Progenitor cell of endocrine pancreas (in vitro differentiated cells): ENCODE results near the gene CSTF2. TPM values are rescaled to one million over a fixed set of nuclear protein-coding genes. Genes with fewer than 3 reads are reported as not detected.
"Not testable (repeated sequence)": the region's sequence is repeated elsewhere in the genome, so short reads cannot be mapped to it uniquely, and the experiment has no call there.

Source experiments
- DNase-seq: peaks from one replicate; pipeline ENCODE4 v3.0.0; 2021; ENCODE audit warnings: low spot score; ENCODE audit not compliant: unreplicated experiment
- H3K27ac Mint-ChIP-seq: 2 replicates; pipeline ENCODE4 v1.8.0; 2021; ENCODE audit warnings: mild to moderate bottlenecking, moderate library complexity, mixed read lengths
- H3K27me3 Mint-ChIP-seq: 2 replicates; pipeline ENCODE4 v1.8.0; 2021; ENCODE audit warnings: mixed read lengths
- H3K36me3 Mint-ChIP-seq: 2 replicates; pipeline ENCODE4 v1.8.0; 2022; ENCODE audit warnings: mixed read lengths; ENCODE audit not compliant: insufficient read depth
- H3K4me1 Mint-ChIP-seq: 2 replicates; pipeline ENCODE4 v1.8.0; 2021; ENCODE audit warnings: low read depth, mixed read lengths
- H3K4me3 Mint-ChIP-seq: 2 replicates; pipeline ENCODE4 v1.8.0; 2021; ENCODE audit warnings: low read depth, mild to moderate bottlenecking, moderate library complexity, mixed read lengths
- H3K9me3 Mint-ChIP-seq: 2 replicates; pipeline ENCODE4 v1.8.0; 2021; ENCODE audit warnings: low read depth, mixed read lengths
- long read RNA-seq: library from polyadenylated mRNA; unstranded; transcript quantifications from one replicate; pipeline ENCODE4 v2.0.0, GENCODE V29; 2020
- total RNA-seq: library from RNA; stranded (reverse); gene quantifications from 2 replicates; pipeline ENCODE4 v1.2.1, GENCODE V29; 2021
- TF ChIP-seq, protein P1 (sequence below): fragments of 200-600 bp; sonication (generic); IDR thresholded peaks from one replicate; pipeline ENCODE4 v1.5.0; 2021; ENCODE audit warnings: antibody characterized with exemption, mild to moderate bottlenecking; ENCODE audit not compliant: unreplicated experiment

CSTF2 gene, protein sequence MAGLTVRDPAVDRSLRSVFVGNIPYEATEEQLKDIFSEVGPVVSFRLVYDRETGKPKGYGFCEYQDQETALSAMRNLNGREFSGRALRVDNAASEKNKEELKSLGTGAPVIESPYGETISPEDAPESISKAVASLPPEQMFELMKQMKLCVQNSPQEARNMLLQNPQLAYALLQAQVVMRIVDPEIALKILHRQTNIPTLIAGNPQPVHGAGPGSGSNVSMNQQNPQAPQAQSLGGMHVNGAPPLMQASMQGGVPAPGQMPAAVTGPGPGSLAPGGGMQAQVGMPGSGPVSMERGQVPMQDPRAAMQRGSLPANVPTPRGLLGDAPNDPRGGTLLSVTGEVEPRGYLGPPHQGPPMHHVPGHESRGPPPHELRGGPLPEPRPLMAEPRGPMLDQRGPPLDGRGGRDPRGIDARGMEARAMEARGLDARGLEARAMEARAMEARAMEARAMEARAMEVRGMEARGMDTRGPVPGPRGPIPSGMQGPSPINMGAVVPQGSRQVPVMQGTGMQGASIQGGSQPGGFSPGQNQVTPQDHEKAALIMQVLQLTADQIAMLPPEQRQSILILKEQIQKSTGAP
- 20.2 and 22.7 TPM in 2 replicates for total RNA-seq
- long read RNA-seq, transcript CSTF2-201 (14 exons, 1,958 nt), result major isoform, 129 of 143 reads
- long read RNA-seq, partial matches to known transcripts, result 5 of 143 reads
- long read RNA-seq, other reads (novel, unspliced or antisense), result 7 of 143 reads

DNA sequence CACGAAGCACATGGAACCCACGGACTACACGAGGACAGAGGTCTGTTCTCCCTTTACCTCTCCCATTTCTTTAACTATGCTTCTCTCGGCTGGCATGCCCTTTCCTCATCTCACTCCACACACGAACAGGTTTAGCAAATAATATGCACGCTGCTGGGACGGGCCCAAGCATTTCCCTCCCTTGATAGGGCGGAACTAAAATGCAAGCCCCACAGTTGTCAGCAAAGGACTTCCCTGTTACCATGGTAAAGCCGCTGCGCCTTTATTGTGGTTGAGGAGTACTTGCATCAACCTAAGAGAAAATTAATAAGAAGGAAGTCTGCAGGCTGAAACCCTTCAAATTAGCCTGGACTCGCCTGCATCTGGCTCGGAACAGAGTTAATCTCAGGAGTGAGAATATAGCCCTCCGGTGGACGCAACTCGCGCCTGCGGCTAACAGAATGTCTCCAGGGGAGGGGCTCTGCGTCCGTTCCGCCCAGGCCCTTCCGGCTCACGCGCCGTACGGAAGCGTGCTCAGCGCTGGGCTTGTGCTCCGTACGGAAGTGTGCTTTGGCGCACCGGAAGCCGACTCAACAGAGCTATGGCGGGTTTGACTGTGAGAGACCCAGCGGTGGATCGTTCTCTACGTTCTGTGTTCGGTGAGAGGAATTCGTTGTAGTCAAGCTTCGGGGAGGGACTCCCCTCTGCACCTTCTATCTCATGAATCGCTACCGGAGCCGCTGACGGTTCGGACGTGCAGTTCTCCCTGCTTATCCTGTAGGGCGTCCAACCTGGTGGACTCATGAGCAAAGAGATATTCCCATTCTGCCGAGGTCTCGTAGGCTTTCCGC lies at the start of gene CSTF2:
TSS of gene CSTF2 (plus strand) at position 555 of the 830 bp plus-strand sequence. CDS start at position 581, 26 bp downstream.
- H3K27ac Mint-ChIP-seq, result peak within 1 kb of the TSS; percentile 84
- H3K9me3 Mint-ChIP-seq, result peaks cover 11% of the 10 kb centered on the region
- H3K27me3 Mint-ChIP-seq, result no peaks in the 10 kb centered on the region
- H3K4me1 Mint-ChIP-seq, result no peaks in the 10 kb centered on the region
- peak within 1 kb of the TSS; percentile 88 for H3K4me3 Mint-ChIP-seq
- peaks cover 6% of the 10 kb centered on the region for H3K36me3 Mint-ChIP-seq
- TF ChIP-seq, protein P1, sequence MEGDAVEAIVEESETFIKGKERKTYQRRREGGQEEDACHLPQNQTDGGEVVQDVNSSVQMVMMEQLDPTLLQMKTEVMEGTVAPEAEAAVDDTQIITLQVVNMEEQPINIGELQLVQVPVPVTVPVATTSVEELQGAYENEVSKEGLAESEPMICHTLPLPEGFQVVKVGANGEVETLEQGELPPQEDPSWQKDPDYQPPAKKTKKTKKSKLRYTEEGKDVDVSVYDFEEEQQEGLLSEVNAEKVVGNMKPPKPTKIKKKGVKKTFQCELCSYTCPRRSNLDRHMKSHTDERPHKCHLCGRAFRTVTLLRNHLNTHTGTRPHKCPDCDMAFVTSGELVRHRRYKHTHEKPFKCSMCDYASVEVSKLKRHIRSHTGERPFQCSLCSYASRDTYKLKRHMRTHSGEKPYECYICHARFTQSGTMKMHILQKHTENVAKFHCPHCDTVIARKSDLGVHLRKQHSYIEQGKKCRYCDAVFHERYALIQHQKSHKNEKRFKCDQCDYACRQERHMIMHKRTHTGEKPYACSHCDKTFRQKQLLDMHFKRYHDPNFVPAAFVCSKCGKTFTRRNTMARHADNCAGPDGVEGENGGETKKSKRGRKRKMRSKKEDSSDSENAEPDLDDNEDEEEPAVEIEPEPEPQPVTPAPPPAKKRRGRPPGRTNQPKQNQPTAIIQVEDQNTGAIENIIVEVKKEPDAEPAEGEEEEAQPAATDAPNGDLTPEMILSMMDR, result peak; percentile 36
- DNase-seq, result peak; percentile 57

DNA sequence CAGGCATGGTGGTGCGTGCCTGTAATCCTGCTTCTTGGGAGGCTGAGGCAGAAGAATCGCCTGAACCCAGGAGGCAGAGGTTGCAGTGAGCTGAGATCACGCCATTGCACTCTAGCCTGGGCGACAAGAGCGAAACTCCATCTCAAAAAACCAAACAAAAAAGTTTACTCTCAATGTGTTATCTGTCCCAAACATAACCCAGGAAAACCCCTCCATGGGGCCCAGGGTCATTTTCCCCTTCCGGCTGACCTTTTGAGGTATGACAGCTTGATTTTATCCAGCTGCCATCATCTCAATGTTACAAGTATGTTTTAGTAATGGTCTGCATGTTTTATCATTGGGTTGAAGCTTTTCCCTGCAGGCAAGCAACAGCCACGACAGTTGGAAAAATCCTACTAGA lies 23.8 kb upstream of the CSTF2 start:
- H3K27me3 Mint-ChIP-seq, H3K36me3 Mint-ChIP-seq, H3K27ac Mint-ChIP-seq, H3K4me1 Mint-ChIP-seq, H3K4me3 Mint-ChIP-seq, DNase-seq: not testable (repeated sequence)
- peaks cover 20% of the 10 kb centered on the region for H3K9me3 Mint-ChIP-seq

DNA sequence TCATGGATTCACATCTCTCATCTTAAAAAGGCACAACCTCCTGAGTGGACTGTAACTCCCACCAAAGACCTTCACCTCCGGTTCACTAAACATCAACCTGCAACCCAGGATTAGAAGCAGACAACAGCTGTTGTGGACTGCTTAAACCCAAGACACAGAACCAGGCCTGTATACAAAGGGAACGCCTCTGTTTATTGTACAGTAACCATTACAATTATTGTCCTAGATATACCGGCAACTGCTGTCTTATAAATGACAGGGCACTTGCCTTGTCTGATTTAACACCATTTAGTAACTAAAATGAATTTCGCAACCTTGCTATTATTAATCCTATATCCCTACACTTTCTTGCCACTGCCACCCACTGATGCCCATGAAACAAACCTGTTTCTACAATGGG lies 22.8 kb upstream of the CSTF2 start:
- no peaks in the 10 kb centered on the region for H3K36me3 Mint-ChIP-seq
- H3K9me3 Mint-ChIP-seq, result peaks cover 20% of the 10 kb centered on the region
- H3K27me3 Mint-ChIP-seq, result no peaks in the 10 kb centered on the region
- H3K27ac Mint-ChIP-seq, result no peak overlapping the region
- DNase-seq, result no peak
- TF ChIP-seq, protein P1, result no peak
- no peaks in the 10 kb centered on the region for H3K4me1 Mint-ChIP-seq
- H3K4me3 Mint-ChIP-seq, result no peak overlapping the region

DNA sequence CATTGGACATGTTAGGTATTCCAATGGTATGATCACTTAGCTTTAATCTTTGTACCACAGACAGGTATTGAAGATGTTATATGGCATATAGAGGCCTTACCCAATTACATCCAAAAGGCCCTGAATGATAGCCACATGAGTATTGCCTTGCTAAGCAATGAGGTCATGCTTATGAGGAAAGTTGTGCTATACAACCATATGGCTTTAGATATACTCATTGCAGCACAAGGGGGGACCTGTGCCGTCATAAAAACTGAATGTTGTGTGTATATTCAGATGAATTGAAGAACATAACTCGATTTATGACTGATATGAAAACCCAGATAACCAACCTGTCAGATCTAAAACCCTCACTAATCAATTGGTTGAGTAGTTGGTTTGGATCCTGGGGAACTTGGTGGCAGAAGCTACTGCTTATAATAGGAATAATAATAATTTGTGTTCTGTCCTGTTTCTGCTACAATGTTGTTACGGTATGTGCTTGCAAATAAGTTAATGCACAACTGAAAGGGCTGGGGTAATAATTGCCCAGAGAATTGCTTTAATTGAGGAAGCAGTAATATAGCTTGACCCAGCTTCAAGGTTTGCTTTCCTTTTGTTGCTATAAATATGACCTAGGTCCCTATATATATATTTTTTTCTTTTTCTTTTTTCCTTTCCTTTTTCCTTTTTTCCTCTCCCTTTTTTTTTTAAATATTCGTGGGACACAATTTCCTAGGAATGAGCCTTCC lies 21.5 kb upstream of the CSTF2 start:
- Mint-ChIP-seq H3K36me3 (no peaks in the 10 kb centered on the region), H3K27me3 (no peaks in the 10 kb centered on the region), H3K9me3 (peaks cover 22% of the 10 kb centered on the region), H3K27ac (no peak overlapping the region), H3K4me1 (no peaks in the 10 kb centered on the region), H3K4me3 (no peak overlapping the region)
- DNase-seq, result no peak
- TF ChIP-seq, protein P1, result no peak

DNA sequence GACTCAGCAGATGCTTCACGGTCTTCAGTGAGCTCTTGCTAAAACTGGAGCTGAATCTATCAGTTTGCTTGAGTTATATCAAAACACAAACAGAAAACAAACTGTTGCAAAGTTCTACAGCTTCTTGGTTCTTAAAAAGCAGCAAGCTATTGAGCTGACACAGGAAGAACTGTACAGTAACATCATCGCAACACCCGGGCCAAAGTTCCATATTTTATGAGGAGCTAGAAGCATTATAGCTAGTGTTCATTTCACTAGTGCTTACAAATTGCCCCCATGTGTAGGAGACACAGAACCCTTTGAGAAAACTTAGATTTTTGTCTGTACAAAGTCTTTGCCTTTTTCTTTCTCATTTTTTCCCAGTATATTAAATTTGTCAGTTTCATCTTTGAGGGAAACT lies 17.3 kb upstream of the CSTF2 start:
- H3K36me3 Mint-ChIP-seq, result no peaks in the 10 kb centered on the region
- DNase-seq, result no peak
- no peak overlapping the region for H3K27ac Mint-ChIP-seq
- no peaks in the 10 kb centered on the region for H3K27me3 Mint-ChIP-seq
- TF ChIP-seq, protein P1, result no peak
- no peak overlapping the region for H3K4me3 Mint-ChIP-seq
- no peaks in the 10 kb centered on the region for H3K4me1 Mint-ChIP-seq
- H3K9me3 Mint-ChIP-seq, result peaks cover 24% of the 10 kb centered on the region
